Vagina (tissue), 2 donors: ENCODE results near the gene ANGPTL3.

Source experiments
- POLR2A ChIP-seq, 2 donors: fragments of 450-650 bp; IDR thresholded peaks; one replicate each; pipeline ENCODE4 v1.6.1; 2017; ENCODE audit warnings: antibody characterized with exemption in 2 of 2, mild to moderate bottlenecking in 2 of 2, moderate library complexity in 2 of 2
- POLR2AphosphoS5 ChIP-seq, 2 donors: sonication (generic); formaldehyde crosslinking; IDR thresholded peaks; one replicate each; pipeline ENCODE4 v1.9.0; 2017; ENCODE audit warnings: antibody characterized with exemption in 2 of 2, mild to moderate bottlenecking in 2 of 2, low read depth in 1 of 2; ENCODE audit not compliant: insufficient read depth in 1 of 2
- TF ChIP-seq, protein P1 (sequence below), 3 experiments: fragments of 450-650 bp in 2 of 3; fragments of 200-600 bp in 1 of 3; sonication (generic) in 1 of 3; IDR thresholded peaks; one replicate each; pipeline ENCODE4 v1.5.1; 2017 to 2019; ENCODE audit warnings: antibody characterized with exemption in 3 of 3, mild to moderate bottlenecking in 2 of 3, moderate library complexity in 2 of 3

- no peak for TF ChIP-seq POLR2A (IDR thresholded peaks at IDR 0.05)
- TF ChIP-seq, protein P1, sequence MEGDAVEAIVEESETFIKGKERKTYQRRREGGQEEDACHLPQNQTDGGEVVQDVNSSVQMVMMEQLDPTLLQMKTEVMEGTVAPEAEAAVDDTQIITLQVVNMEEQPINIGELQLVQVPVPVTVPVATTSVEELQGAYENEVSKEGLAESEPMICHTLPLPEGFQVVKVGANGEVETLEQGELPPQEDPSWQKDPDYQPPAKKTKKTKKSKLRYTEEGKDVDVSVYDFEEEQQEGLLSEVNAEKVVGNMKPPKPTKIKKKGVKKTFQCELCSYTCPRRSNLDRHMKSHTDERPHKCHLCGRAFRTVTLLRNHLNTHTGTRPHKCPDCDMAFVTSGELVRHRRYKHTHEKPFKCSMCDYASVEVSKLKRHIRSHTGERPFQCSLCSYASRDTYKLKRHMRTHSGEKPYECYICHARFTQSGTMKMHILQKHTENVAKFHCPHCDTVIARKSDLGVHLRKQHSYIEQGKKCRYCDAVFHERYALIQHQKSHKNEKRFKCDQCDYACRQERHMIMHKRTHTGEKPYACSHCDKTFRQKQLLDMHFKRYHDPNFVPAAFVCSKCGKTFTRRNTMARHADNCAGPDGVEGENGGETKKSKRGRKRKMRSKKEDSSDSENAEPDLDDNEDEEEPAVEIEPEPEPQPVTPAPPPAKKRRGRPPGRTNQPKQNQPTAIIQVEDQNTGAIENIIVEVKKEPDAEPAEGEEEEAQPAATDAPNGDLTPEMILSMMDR (IDR thresholded peaks at IDR 0.05), result no peak
- TF ChIP-seq POLR2AphosphoS5 (IDR thresholded peaks at IDR 0.05; ENCODE audit: insufficient read depth in 1 of 2, low read depth in 1 of 2), result no peak
Measured at GRCh38 chr1:62601457-62601856, 4.1 kb downstream of the ANGPTL3 start.
